ENCODE data around the gene WFIKKN1.

WFIKKN1 gene

GRCh38 chr16:642189-643049, 11.6 kb downstream of the WFIKKN1 start:
- TF ChIP-seq POLR2AphosphoS5 (IDR thresholded peaks at IDR 0.05; ENCODE audit: low read depth, low read length): no peak
- TF ChIP-seq POLR2A (IDR thresholded peaks at IDR 0.05; ENCODE audit: low read depth, low read length): no peak; the same call in 1 of the 2 replicates
- no peak for TF ChIP-seq TAF1 (IDR thresholded peaks at IDR 0.05; ENCODE audit: borderline replicate concordance, low read depth, low read length)
- DNase-seq (ENCODE audit: insufficient read length) (peak; percentile 73), FAIRE-seq (peak; percentile 81)

GRCh38 chr16:643050-643368, 12.2 kb downstream of the WFIKKN1 start:
- DNase-seq (ENCODE audit: insufficient read length) (no peak), FAIRE-seq (no peak)
- no peak for TF ChIP-seq POLR2A (IDR thresholded peaks at IDR 0.05; ENCODE audit: low read depth, low read length)
- no peak for TF ChIP-seq TAF1 (IDR thresholded peaks at IDR 0.05; ENCODE audit: borderline replicate concordance, low read depth, low read length)
- no peak for TF ChIP-seq POLR2AphosphoS5 (IDR thresholded peaks at IDR 0.05; ENCODE audit: low read depth, low read length)

GRCh38 chr16:644556-644955, 13.8 kb downstream of the WFIKKN1 start:
- no peak for DNase-seq (ENCODE audit: insufficient read length)
- FAIRE-seq: no peak

GRCh38 chr16:645852-646678, 15.3 kb downstream of the WFIKKN1 start:
- FAIRE-seq (no peak), DNase-seq (ENCODE audit: insufficient read length) (no peak)
- TF ChIP-seq POLR2A (IDR thresholded peaks at IDR 0.05; ENCODE audit: low read depth, low read length): no peak
- TF ChIP-seq TAF1 (IDR thresholded peaks at IDR 0.05; ENCODE audit: borderline replicate concordance, low read depth, low read length): no peak
- no peak for TF ChIP-seq POLR2AphosphoS5 (IDR thresholded peaks at IDR 0.05; ENCODE audit: low read depth, low read length)

More at GRCh38 chr16:644556-644955, 13.8 kb downstream of the WFIKKN1 start:
- TF ChIP-seq TAF1 (IDR thresholded peaks at IDR 0.05; ENCODE audit: borderline replicate concordance, low read depth, low read length) (no peak), POLR2AphosphoS5 (IDR thresholded peaks at IDR 0.05; ENCODE audit: low read depth, low read length) (no peak), POLR2A (IDR thresholded peaks at IDR 0.05; ENCODE audit: low read depth, low read length) (no peak)

GRCh38 chr16:646679-647172, 15.9 kb downstream of the WFIKKN1 start:
- no peak for DNase-seq (ENCODE audit: insufficient read length)
- no peak for FAIRE-seq
- no peak for TF ChIP-seq POLR2AphosphoS5 (IDR thresholded peaks at IDR 0.05; ENCODE audit: low read depth, low read length)
- TF ChIP-seq TAF1 (IDR thresholded peaks at IDR 0.05; ENCODE audit: borderline replicate concordance, low read depth, low read length): no peak
- TF ChIP-seq POLR2A (IDR thresholded peaks at IDR 0.05; ENCODE audit: low read depth, low read length): no peak

GRCh38 chr16:647173-647902, 16.6 kb downstream of the WFIKKN1 start:
- no peak for FAIRE-seq
- no peak; the same call in 1 of the 2 replicates for TF ChIP-seq POLR2AphosphoS5 (IDR thresholded peaks at IDR 0.05; ENCODE audit: low read depth, low read length)
- no peak for TF ChIP-seq TAF1 (IDR thresholded peaks at IDR 0.05; ENCODE audit: borderline replicate concordance, low read depth, low read length)
- TF ChIP-seq POLR2A (IDR thresholded peaks at IDR 0.05; ENCODE audit: low read depth, low read length): no peak
- no peak for DNase-seq (ENCODE audit: insufficient read length)

- DNase-seq (ENCODE audit: insufficient read length) (peak; percentile 78), FAIRE-seq (peak; percentile 97)
- TF ChIP-seq TAF1 (IDR thresholded peaks at IDR 0.05; ENCODE audit: borderline replicate concordance, low read depth, low read length): no peak
- TF ChIP-seq POLR2AphosphoS5 (IDR thresholded peaks at IDR 0.05; ENCODE audit: low read depth, low read length): no peak
- peak; percentile 0; the same call in 1 of the 2 replicates for TF ChIP-seq POLR2A (IDR thresholded peaks at IDR 0.05; ENCODE audit: low read depth, low read length)
Observed at GRCh38 chr16:648071-648780, 17.4 kb downstream of the WFIKKN1 start.

GRCh38 chr16:648781-649589, 18.2 kb downstream of the WFIKKN1 start, which contains the start of gene WDR90:
Gene WDR90 (plus strand): TSS chr16:649365. CDS start chr16:649417, 52 bp downstream.
- peak; percentile 100 for DNase-seq (ENCODE audit: insufficient read length)
- peak; percentile 99 for FAIRE-seq
- peak; percentile 17; the same call in 1 of the 2 replicates for TF ChIP-seq TAF1 (IDR thresholded peaks at IDR 0.05; ENCODE audit: borderline replicate concordance, low read depth, low read length)
- peak; percentile 43 for TF ChIP-seq POLR2AphosphoS5 (IDR thresholded peaks at IDR 0.05; ENCODE audit: low read depth, low read length)
- TF ChIP-seq POLR2A (IDR thresholded peaks at IDR 0.05; ENCODE audit: low read depth, low read length): peak; percentile 36; the same call in 1 of the 2 replicates

- FAIRE-seq: peak; percentile 54
Observed at GRCh38 chr16:649631-650030, 18.8 kb downstream of the WFIKKN1 start.

More at GRCh38 chr16:649631-650030, 18.8 kb downstream of the WFIKKN1 start:
- DNase-seq (ENCODE audit: insufficient read length): peak; percentile 70
- no peak for TF ChIP-seq TAF1 (IDR thresholded peaks at IDR 0.05; ENCODE audit: borderline replicate concordance, low read depth, low read length)
- no peak for TF ChIP-seq POLR2AphosphoS5 (IDR thresholded peaks at IDR 0.05; ENCODE audit: low read depth, low read length)
- no peak for TF ChIP-seq POLR2A (IDR thresholded peaks at IDR 0.05; ENCODE audit: low read depth, low read length)
